Upper lobe of right lung (tissue), 1 donor: ENCODE results near the gene SLC6A11. TPM values are rescaled to one million over a fixed set of nuclear protein-coding genes. Genes with fewer than 3 reads are reported as not detected.

Experiments
- ATAC-seq: fragments of 200-7000 bp; cut with Tn5 transposase; one replicate; pipeline ENCODE4 v1.9.1; 2020; ENCODE audit warnings: mild to moderate bottlenecking, moderate library complexity
- DNase-seq: peaks from one replicate; pipeline ENCODE4 v3.0.0-alpha.2; 2020
- H3K27ac ChIP-seq: fragments of 200-600 bp; one replicate; pipeline ENCODE4 v1.8.0; 2022
- H3K27me3 ChIP-seq: fragments of 200-600 bp; one replicate; pipeline ENCODE4 v1.8.0; 2022; ENCODE audit warnings: mild to moderate bottlenecking
- H3K36me3 ChIP-seq: fragments of 200-600 bp; one replicate; pipeline ENCODE4 v1.8.0; 2022
- H3K4me1 ChIP-seq: fragments of 200-600 bp; one replicate; pipeline ENCODE4 v1.8.0; 2022
- H3K4me3 ChIP-seq: fragments of 200-600 bp; one replicate; pipeline ENCODE4 v1.8.0; 2022; ENCODE audit warnings: mild to moderate bottlenecking
- H3K9me3 ChIP-seq: fragments of 200-600 bp; one replicate; pipeline ENCODE4 v1.8.0; 2022
- intact Hi-C: fragments of 100-400 bp; cut with DNase I; formaldehyde crosslinking; loops from one replicate; pipeline ENCODE4 v1.11.0; 2022
- total RNA-seq: library from RNA; stranded (reverse); fragmentation: NEBNext Ultra II Directional; extraction: Animal tissue kit (Norgen Biotek cat#: 25700); gene quantifications from one replicate; pipeline ENCODE4 v1.2.1, GENCODE V29; 2021
- TF ChIP-seq, protein P1 (sequence below): fragments of 200-600 bp; IDR thresholded peaks from one replicate; pipeline ENCODE4 v1.8.0; 2022; ENCODE audit warnings: antibody characterized with exemption
- donor health status: DM: no; HTN: yes; CAD: no; lungs with severe emphysema.

Gene SLC6A11
- total RNA-seq, 1 donor from 2014 or later, result 0.17 TPM

DNA sequence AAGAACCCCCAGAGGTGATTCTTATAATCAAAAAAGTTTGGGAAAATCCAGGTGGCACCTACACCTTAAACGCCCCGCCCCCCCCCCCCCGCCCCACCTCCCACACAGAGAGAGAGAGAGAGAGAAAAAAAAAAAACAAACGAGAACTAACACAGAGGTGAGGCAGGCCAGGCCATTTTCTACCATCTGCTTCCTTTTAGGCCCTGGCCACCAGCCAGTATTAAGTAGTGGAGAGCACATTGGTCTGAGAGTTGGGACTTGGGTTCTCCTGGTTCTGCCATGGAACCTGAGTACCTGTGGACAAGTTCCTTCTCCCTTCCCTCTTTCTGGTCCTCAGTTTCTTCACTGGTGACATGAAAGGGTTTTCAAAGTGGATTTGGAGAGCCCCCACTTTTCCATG lies 60.6 kb downstream of the SLC6A11 start:
- Histone ChIP-seq H3K4me1 (no peaks in the 10 kb centered on the region), H3K36me3 (no peaks in the 10 kb centered on the region), H3K27ac (no peak overlapping the region), H3K4me3 (no peak overlapping the region), H3K9me3 (no peaks in the 10 kb centered on the region), H3K27me3 (no peaks in the 10 kb centered on the region)
- TF ChIP-seq, protein P1, sequence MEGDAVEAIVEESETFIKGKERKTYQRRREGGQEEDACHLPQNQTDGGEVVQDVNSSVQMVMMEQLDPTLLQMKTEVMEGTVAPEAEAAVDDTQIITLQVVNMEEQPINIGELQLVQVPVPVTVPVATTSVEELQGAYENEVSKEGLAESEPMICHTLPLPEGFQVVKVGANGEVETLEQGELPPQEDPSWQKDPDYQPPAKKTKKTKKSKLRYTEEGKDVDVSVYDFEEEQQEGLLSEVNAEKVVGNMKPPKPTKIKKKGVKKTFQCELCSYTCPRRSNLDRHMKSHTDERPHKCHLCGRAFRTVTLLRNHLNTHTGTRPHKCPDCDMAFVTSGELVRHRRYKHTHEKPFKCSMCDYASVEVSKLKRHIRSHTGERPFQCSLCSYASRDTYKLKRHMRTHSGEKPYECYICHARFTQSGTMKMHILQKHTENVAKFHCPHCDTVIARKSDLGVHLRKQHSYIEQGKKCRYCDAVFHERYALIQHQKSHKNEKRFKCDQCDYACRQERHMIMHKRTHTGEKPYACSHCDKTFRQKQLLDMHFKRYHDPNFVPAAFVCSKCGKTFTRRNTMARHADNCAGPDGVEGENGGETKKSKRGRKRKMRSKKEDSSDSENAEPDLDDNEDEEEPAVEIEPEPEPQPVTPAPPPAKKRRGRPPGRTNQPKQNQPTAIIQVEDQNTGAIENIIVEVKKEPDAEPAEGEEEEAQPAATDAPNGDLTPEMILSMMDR, result no peak
- DNase-seq (no peak), ATAC-seq (no peak)
- intact Hi-C loops, result no loop called here

DNA sequence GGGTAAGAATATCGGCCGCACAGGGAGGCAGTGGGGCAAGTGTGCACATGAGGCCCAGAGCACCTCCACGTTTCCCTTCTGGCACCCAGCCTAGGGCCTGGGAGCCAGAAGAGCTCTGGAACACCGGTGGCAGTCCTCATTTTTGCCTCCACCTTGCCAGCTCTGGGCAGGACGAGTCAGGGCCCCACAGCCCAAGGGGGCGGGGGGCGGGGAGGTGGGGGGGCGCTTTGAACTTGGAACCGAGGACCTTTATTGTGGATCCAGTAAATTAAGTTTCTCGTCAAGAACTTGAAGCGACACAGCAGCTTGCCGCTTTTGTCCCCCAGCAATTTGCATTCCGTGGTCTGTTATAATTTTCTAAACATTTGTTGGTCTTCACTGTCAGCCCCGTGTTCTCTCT lies 66.8 kb downstream of the SLC6A11 start:
- TF ChIP-seq, protein P1, result no peak
- Histone ChIP-seq H3K4me1 (no peaks in the 10 kb centered on the region), H3K36me3 (no peaks in the 10 kb centered on the region), H3K9me3 (no peaks in the 10 kb centered on the region), H3K4me3 (no peak overlapping the region), H3K27me3 (peaks cover 7% of the 10 kb centered on the region), H3K27ac (no peak overlapping the region)
- DNase-seq (no peak), ATAC-seq (no peak)
- intact Hi-C loops, result no loop called here

DNA sequence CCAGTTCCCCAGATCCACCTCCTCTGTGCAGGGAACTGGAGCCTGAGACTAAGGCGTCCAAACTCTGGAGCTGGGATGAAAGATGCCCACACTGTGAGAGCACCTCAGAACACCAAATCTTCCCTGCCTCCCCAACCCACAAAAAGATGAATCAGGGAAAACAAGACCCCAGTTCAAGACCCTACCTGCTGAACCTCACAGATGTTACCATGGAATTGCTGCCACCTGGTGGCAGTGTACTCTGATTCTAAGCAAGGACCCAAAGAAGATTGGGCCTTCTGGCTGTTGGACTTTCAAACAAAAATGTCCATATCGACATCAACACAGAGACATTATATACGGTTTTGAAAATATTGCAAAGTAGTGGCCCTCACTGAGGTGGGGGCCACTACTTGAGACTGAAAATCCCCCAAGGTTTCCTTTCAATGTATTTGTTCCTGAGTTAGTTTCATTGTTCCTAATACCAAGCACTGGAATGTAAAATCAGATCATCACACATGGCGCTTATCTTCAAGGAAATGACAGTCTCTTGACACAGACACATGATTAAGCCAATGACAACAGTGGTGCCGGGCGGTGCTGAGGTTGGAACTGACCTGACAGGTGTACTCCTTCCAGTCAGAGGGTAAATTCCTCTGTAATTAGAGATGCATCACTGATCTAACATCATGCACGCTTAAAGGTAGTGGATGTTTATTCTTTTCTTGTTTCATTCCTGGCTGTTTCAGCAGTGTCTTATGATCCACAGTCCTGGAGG lies 67.6 kb downstream of the SLC6A11 start:
- Histone ChIP-seq H3K27me3 (peaks cover 7% of the 10 kb centered on the region), H3K27ac (no peak overlapping the region), H3K9me3 (no peaks in the 10 kb centered on the region), H3K4me3 (no peak overlapping the region), H3K4me1 (no peaks in the 10 kb centered on the region), H3K36me3 (no peaks in the 10 kb centered on the region)
- intact Hi-C loops, result no loop called here
- DNase-seq (no peak), ATAC-seq (no peak)
- TF ChIP-seq, protein P1, result peak; percentile 27

DNA sequence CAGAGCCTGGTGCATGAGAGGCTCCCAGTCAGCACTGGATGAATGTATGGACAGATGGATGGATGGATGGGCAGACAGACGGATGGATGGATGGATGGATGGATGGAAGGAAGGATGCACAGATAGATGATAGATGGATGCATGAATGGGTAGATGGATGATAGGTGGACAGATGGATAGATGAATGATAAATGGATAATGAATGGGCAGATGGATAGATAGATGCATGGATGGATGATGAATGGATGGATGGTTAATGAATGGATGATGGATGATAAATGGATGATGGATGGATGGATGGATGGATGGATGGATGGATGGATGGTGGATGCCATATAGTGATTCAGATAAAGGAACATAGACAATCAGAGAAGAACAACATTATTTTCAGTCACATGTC lies 71.0 kb downstream of the SLC6A11 start:
- peaks cover 7% of the 10 kb centered on the region for H3K27me3 ChIP-seq
- H3K9me3 ChIP-seq, result no peaks in the 10 kb centered on the region
- ATAC-seq (no peak), DNase-seq (no peak)
- TF ChIP-seq, protein P1, result no peak
- H3K36me3 ChIP-seq, result no peaks in the 10 kb centered on the region
- no peaks in the 10 kb centered on the region for H3K4me1 ChIP-seq
- no peak overlapping the region for H3K27ac ChIP-seq
- no peak overlapping the region for H3K4me3 ChIP-seq
- intact Hi-C loops, result no loop called here

DNA sequence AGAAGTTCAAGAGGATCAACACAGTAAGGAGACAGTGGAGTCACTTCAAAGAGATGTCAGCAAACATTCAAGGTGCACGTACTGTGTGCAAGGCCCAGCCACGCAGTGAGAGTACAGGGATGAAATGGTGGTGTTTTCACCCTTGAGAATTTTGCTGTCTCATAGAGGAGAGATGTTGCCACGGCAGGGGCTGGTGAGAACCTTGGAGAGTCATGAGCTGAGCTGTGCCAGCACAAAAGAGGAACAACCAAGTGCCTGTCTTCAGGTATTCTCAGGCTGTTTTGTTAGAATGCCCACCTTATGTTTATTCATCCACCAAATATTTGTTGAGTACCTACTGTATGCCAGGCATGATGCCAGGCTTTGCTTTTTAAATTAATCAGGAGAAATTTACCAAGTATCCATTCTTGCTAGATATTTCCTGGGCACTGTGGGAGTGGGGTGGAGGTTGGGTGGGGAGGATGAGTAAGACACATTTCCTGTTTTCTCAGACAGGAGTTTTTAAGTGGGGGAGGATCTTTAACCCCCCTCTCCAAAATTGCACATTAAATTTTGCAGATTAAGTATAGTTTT lies 72.6 kb downstream of the SLC6A11 start:
- intact Hi-C loops, result no loop called here
- H3K27ac ChIP-seq, result no peak overlapping the region
- ATAC-seq, result no peak
- no peaks in the 10 kb centered on the region for H3K4me1 ChIP-seq
- no peak for DNase-seq
- H3K36me3 ChIP-seq, result no peaks in the 10 kb centered on the region
- TF ChIP-seq, protein P1, result no peak
- H3K4me3 ChIP-seq, result no peak overlapping the region
- H3K9me3 ChIP-seq, result no peaks in the 10 kb centered on the region
- H3K27me3 ChIP-seq, result no peaks in the 10 kb centered on the region
